Upper lobe of left lung (tissue), 6 donors: ENCODE measurements around the gene STC2. TPM values are rescaled to one million over a fixed set of nuclear protein-coding genes. Genes with fewer than 3 reads are reported as not detected.

Source experiments
- ATAC-seq, 2 donors: fragments of 200-7000 bp; cut with Tn5 transposase; one replicate each; pipeline ENCODE4 v1.9.1; 2022; ENCODE audit warnings: mild to moderate bottlenecking in 2 of 2, moderate library complexity in 2 of 2; ENCODE audit not compliant: low FRiP score in 2 of 2
- DNase-seq, 2 donors: peaks; one replicate each; pipeline ENCODE4 v3.0.0-alpha.2; 2019 to 2020
- H3K27ac ChIP-seq, 4 donors: fragments of 200-600 bp; sonication (generic); one replicate each; pipeline ENCODE4 v1.5.1; 2016 to 2019
- H3K27me3 ChIP-seq, 4 donors: fragments of 200-600 bp; sonication (generic); one replicate each; pipeline ENCODE4 v1.5.1; 2017 to 2019
- H3K36me3 ChIP-seq, 4 donors: fragments of 200-600 bp; sonication (generic); one replicate each; pipeline ENCODE4 v1.5.1; 2016 to 2019
- H3K4me1 ChIP-seq, 4 donors: fragments of 200-600 bp; sonication (generic); one replicate each; pipeline ENCODE4 v1.5.1; 2018 to 2019
- H3K4me3 ChIP-seq, 4 donors: fragments of 200-600 bp; sonication (generic); one replicate each; pipeline ENCODE4 v1.5.1; 2017 to 2019; ENCODE audit warnings: mild to moderate bottlenecking in 2 of 4, moderate library complexity in 1 of 4
- H3K9me3 ChIP-seq, 4 donors: fragments of 200-600 bp; sonication (generic); one replicate each; pipeline ENCODE4 v1.5.1; 2018 to 2019
- CTCF ChIP-seq, 6 experiments: fragments of 450-650 bp in 4 of 6; fragments of 200-600 bp in 2 of 6; sonication (generic) in 2 of 6; IDR thresholded peaks; one replicate each; pipeline ENCODE4 v1.5.1; 2016 to 2019; ENCODE audit warnings: antibody characterized with exemption in 6 of 6
- EP300 ChIP-seq, 4 donors: sonication (generic); formaldehyde crosslinking; IDR thresholded peaks; one replicate each; pipeline ENCODE4 v1.5.1; 2017; ENCODE audit warnings: antibody characterized with exemption in 4 of 4, control low read depth in 2 of 4
- POLR2A ChIP-seq, 4 donors: fragments of 450-650 bp; IDR thresholded peaks; one replicate each; pipeline ENCODE4 v1.5.1; 2016 to 2017; ENCODE audit warnings: antibody characterized with exemption in 4 of 4, mild to moderate bottlenecking in 2 of 4
- POLR2AphosphoS5 ChIP-seq, 2 donors: sonication (generic); formaldehyde crosslinking; IDR thresholded peaks; one replicate each; pipeline ENCODE4 v1.5.1; 2017; ENCODE audit warnings: antibody characterized with exemption in 2 of 2
- WGBS, 2 donors: methylation state at CpG; one replicate each; pipeline ENCODE4 v1.1.5; 2017 to 2018; 5-methylcytosine and 5-hydroxymethylcytosine counted together
- total RNA-seq, 6 donors: library from RNA; depleted of rRNA in 4 of 6; stranded (reverse); fragments of >200 nt in 4 of 6; gene quantifications; one replicate each; pipeline versions ENCODE4 v1.1.0 to v1.2.1, GENCODE V29; 2016 to 2021
- donor health status: DM: no; HTN: no; CAD: no; lungs with moderate emphysema.
- donor health status: DM: no; HTN: yes; CAD: no; lungs with severe emphysema.

STC2 gene
- total RNA-seq, 6 donors from 2014 or later, result 1.0 to 11.4 (median 6.2) TPM

- no peaks in the 10 kb centered on the region for H3K27me3 ChIP-seq
- H3K27ac ChIP-seq, result peak overlapping the region in 1 of 4 donors; percentile 19
- no peak overlapping the region for H3K4me3 ChIP-seq
- WGBS, 2 donors, result 65 to 75% methylated on average over 12 to 15 of the region's 15 CpGs
- H3K9me3 ChIP-seq, result peaks cover 0 to 6% (median 6%) of the 10 kb centered on the region in 4 donors
- ATAC-seq (peak; percentile 13 to 41), DNase-seq (no peak)
- TF ChIP-seq EP300 (IDR thresholded peaks at IDR 0.05) (no peak), POLR2A (IDR thresholded peaks at IDR 0.05) (no peak), CTCF (IDR thresholded peaks at IDR 0.05) (no peak), POLR2AphosphoS5 (IDR thresholded peaks at IDR 0.05) (no peak)
- H3K4me1 ChIP-seq, result peaks cover 8 to 21% (median 17%) of the 10 kb centered on the region in 4 donors
- H3K36me3 ChIP-seq, result no peaks in the 10 kb centered on the region
Observed at GRCh38 chr5:173310861-173311785, 17.1 kb downstream of the STC2 start.

GRCh38 chr5:173310218-173310769 is 17.9 kb downstream of the STC2 start:
- H3K4me1 ChIP-seq, result peaks cover 4 to 12% (median 9%) of the 10 kb centered on the region in 4 donors
- no peaks in the 10 kb centered on the region for H3K36me3 ChIP-seq
- DNase-seq (no peak), ATAC-seq (no peak)
- TF ChIP-seq EP300 (IDR thresholded peaks at IDR 0.05) (no peak), POLR2AphosphoS5 (IDR thresholded peaks at IDR 0.05) (no peak), POLR2A (IDR thresholded peaks at IDR 0.05) (no peak), CTCF (IDR thresholded peaks at IDR 0.05) (no peak)
- no peak overlapping the region for H3K4me3 ChIP-seq
- no peak overlapping the region for H3K27ac ChIP-seq
- no peaks in the 10 kb centered on the region for H3K27me3 ChIP-seq
- H3K9me3 ChIP-seq, result peaks cover 0 to 6% (median 6%) of the 10 kb centered on the region in 4 donors
- WGBS, 2 donors, result 68 to 84% methylated on average over 8 of the region's 8 CpGs

DNA sequence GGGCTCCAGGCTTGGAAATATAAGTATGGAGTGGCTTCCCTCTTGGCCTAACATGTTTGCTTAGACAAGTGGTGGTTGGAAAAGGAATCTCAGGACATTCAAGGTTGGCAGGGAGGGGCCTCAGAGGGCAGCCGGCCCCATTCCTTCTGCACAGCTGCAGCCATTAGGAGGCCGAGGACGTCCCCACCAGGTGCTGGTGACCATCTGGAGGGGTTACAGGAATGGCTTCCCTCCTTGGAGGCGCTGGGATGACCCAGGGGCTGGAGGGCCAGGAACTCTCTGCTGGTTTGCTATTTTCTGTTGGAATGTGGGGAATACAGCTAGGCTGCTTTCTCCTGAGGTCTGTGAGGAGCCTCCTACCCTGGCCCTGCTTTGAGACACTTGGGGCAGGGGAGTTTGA is 18.5 kb downstream of the STC2 start:
- ATAC-seq (no peak), DNase-seq (no peak)
- no peaks in the 10 kb centered on the region for H3K36me3 ChIP-seq
- peaks cover 3 to 7% (median 6%) of the 10 kb centered on the region in 4 donors for H3K4me1 ChIP-seq
- H3K9me3 ChIP-seq, result peaks cover 0 to 6% (median 6%) of the 10 kb centered on the region in 4 donors
- no peak overlapping the region for H3K27ac ChIP-seq
- H3K4me3 ChIP-seq, result no peak overlapping the region
- TF ChIP-seq EP300 (IDR thresholded peaks at IDR 0.05), result no peak
- no peak for TF ChIP-seq CTCF (IDR thresholded peaks at IDR 0.05)
- no peak for TF ChIP-seq POLR2AphosphoS5 (IDR thresholded peaks at IDR 0.05)
- TF ChIP-seq POLR2A (IDR thresholded peaks at IDR 0.05), result no peak
- 80 to 94% methylated on average over 1 to 4 of the region's 4 CpGs for WGBS, 2 donors
- no peaks in the 10 kb centered on the region for H3K27me3 ChIP-seq

DNA sequence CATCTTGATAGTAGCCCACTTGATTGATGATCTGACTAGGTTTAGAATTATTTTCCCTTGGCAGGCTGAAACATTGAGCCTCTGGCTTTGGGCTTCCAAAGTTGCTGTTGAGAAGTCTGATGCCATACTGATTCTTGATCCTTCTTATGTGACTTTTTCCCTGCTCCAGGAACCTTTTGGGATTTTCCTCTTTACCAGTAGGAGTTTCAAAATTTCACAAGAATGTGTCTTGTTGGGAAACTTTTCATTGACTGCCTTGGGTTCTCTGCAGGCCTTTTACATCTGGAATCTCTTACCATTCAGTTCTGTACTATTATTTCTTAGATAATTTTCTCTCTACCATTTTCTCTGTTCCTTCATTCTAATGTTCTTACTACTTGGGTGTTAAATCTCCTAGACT is 20.0 kb downstream of the STC2 start:
- Histone ChIP-seq H3K27ac (no peak overlapping the region), H3K36me3 (no peaks in the 10 kb centered on the region), H3K4me1 (peaks cover 0 to 4% (median 0%) of the 10 kb centered on the region in 4 donors), H3K9me3 (peaks cover 0 to 6% (median 6%) of the 10 kb centered on the region in 4 donors), H3K4me3 (no peak overlapping the region), H3K27me3 (no peaks in the 10 kb centered on the region)
- DNase-seq (no peak), ATAC-seq (no peak)
- TF ChIP-seq POLR2AphosphoS5 (IDR thresholded peaks at IDR 0.05) (no peak), POLR2A (IDR thresholded peaks at IDR 0.05) (no peak), EP300 (IDR thresholded peaks at IDR 0.05) (no peak), CTCF (IDR thresholded peaks at IDR 0.05) (no peak)
